ENCODE results near the gene AFF3. TPM values are rescaled to one million over a fixed set of nuclear protein-coding genes. Genes with fewer than 3 reads are reported as not detected.

The AFF3 gene
- total RNA-seq, 1 experiment from 2014 or later, result 0.22 TPM

DNA sequence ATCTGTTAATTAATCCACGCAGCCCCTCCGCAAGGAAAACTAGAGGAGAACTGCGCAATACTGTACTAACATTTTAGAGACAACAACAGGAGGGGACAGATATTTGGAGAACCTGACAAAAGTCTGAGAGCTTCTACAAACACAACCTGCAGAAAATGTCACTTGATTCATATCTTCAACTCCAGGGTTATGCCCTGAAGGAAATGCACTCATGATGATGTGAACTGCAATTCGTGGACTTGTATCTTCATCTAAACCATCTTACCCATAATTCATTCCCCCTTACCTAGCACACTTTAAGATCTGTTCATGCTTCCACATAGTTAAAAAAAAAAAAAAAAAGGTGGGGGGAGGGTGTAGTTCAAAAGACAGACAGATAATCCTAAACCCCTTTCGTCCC is 75.5 kb downstream of the AFF3 start:
- H2AFZ ChIP-seq (ENCODE audit: low read length), result no peak overlapping the region

More for the DNA sequence above, 75.5 kb downstream of the AFF3 start:
- no peak overlapping the region for H2BK20ac ChIP-seq (ENCODE audit: low read depth, low read length, poor library complexity, severe bottlenecking)
- no peaks in the 10 kb centered on the region for H3K4me1 ChIP-seq (ENCODE audit: insufficient read depth, low read length)
- no peak overlapping the region for H2AK5ac ChIP-seq (ENCODE audit: insufficient read length, low read length)
- H3K9ac ChIP-seq (ENCODE audit: extremely low read depth, insufficient read length, low read length), result no peak overlapping the region
- H4K20me1 ChIP-seq (ENCODE audit: control insufficient read depth, insufficient read depth, insufficient read length), result no peaks in the 10 kb centered on the region
- no peak overlapping the region for H3T11ph ChIP-seq (ENCODE audit: low read length)
- H3K4me1 Mint-ChIP-seq, result no peaks in the 10 kb centered on the region
- no peak overlapping the region for H4K8ac ChIP-seq (replicated peaks; ENCODE audit: insufficient read length, low read depth, low read length)
- H3K18ac ChIP-seq (ENCODE audit: insufficient read length, low read depth, low read length), result no peak overlapping the region
- no peaks in the 10 kb centered on the region for H3K27me3 ChIP-seq (ENCODE audit: insufficient read depth, low read length)
- H4K5ac ChIP-seq (ENCODE audit: insufficient read length, low read depth, low read length), result no peak overlapping the region
- H3K27me3 Mint-ChIP-seq (ENCODE audit: low read depth), result peaks cover 40% of the 10 kb centered on the region
- no peak overlapping the region for H3K4me2 ChIP-seq (ENCODE audit: insufficient read depth, insufficient read length, low read length)
- no peak overlapping the region for H3K14ac ChIP-seq (ENCODE audit: insufficient read depth, low read length)
- no peak overlapping the region for H3K23ac ChIP-seq (ENCODE audit: insufficient read length, low read depth, low read length)
- no peaks in the 10 kb centered on the region for H3K79me1 ChIP-seq (ENCODE audit: insufficient read depth, low read depth, low read length, poor library complexity, severe bottlenecking)
- H2BK15ac ChIP-seq (ENCODE audit: low read depth, low read length), result no peak overlapping the region
- no peak overlapping the region for H3K56ac ChIP-seq (ENCODE audit: insufficient read length, low read depth, low read length)
- no peaks in the 10 kb centered on the region for H3K79me2 ChIP-seq (ENCODE audit: insufficient read depth, low read length)
- no peak overlapping the region for H3K4me3 Mint-ChIP-seq
- no peak overlapping the region for H3K27ac ChIP-seq (ENCODE audit: insufficient read length, low read depth, low read length)
- no peak for DNase-seq
- H3K9me3 Mint-ChIP-seq, result peaks cover 12 to 17% of the 10 kb centered on the region in 2 experiments
- WGBS (ENCODE audit: extremely low coverage, insufficient read length, low lambda C conversion rate), result no CpG with 5 or more reads among the region's 5 CpGs
- no peaks in the 10 kb centered on the region for H3K9me3 ChIP-seq (ENCODE audit: control insufficient read depth, low read depth, low read length)
- no peak overlapping the region for H4K91ac ChIP-seq (ENCODE audit: insufficient read length, low read depth, low read length)
- no peak overlapping the region for H2BK12ac ChIP-seq (ENCODE audit: insufficient read length, low read depth, low read length)
- H3K27ac Mint-ChIP-seq, result no peak overlapping the region
- no peak for TF ChIP-seq CTCF (conservative IDR thresholded peaks at IDR 0.05)
- H3K36me3 Mint-ChIP-seq (ENCODE audit: insufficient read depth in 1 of 3, low read depth in 3 of 3), result peaks cover 0 to 12% (median 0%) of the 10 kb centered on the region in 3 experiments; a peak in 2 of 7 replicates
- H3K23me2 ChIP-seq (ENCODE audit: insufficient read length, low read depth, low read length, poor library complexity, severe bottlenecking), result no peaks in the 10 kb centered on the region
- H2BK5ac ChIP-seq (ENCODE audit: insufficient read length, low read length), result no peak overlapping the region
- H3K4ac ChIP-seq (ENCODE audit: low read depth, low read length), result no peak overlapping the region
- H2BK120ac ChIP-seq (ENCODE audit: low read depth, low read length, poor library complexity, severe bottlenecking), result no peak overlapping the region
